ENCODE results near the gene MRPL58. TPM values are rescaled to one million over a fixed set of nuclear protein-coding genes. Genes with fewer than 3 reads are reported as not detected.
A peak's percentile ranks its signal among the peaks of the same experiment; 100 is the strongest.

MRPL58 gene
- total RNA-seq, 1 experiment from 2014 or later = 41.0 TPM

- no peak overlapping the region for H2BK15ac ChIP-seq (ENCODE audit: low read depth, low read length)
- peaks cover 10% of the 10 kb centered on the region for H3K23me2 ChIP-seq (ENCODE audit: insufficient read length, low read depth, low read length, poor library complexity, severe bottlenecking)
- H4K91ac ChIP-seq (ENCODE audit: insufficient read length, low read depth, low read length) = no peak overlapping the region
- Mint-ChIP-seq H3K9me3 (no peaks in the 10 kb centered on the region), H3K36me3 (ENCODE audit: insufficient read depth in 1 of 3, low read depth in 3 of 3) (peaks cover 6 to 20% (median 13%) of the 10 kb centered on the region in 3 experiments; a peak in 4 of 7 replicates), H3K27ac (peak overlapping the region; percentile 46 to 91 (median 81); a peak in 5 of 7 replicates), H3K4me1 (peaks cover 23 to 25% of the 10 kb centered on the region in 2 experiments), H3K4me3 (peak overlapping the region; percentile 87), H3K27me3 (ENCODE audit: low read depth) (no peaks in the 10 kb centered on the region; the same call in 1 of the 2 replicates)
- no peaks in the 10 kb centered on the region for H3K79me1 ChIP-seq (ENCODE audit: insufficient read depth, low read depth, low read length, poor library complexity, severe bottlenecking)
- no peak overlapping the region for H3K23ac ChIP-seq (ENCODE audit: insufficient read length, low read depth, low read length)
- no peak overlapping the region for H4K5ac ChIP-seq (ENCODE audit: insufficient read length, low read depth, low read length)
- H3K79me2 ChIP-seq (ENCODE audit: insufficient read depth, low read length) = no peaks in the 10 kb centered on the region
- H3K4ac ChIP-seq (ENCODE audit: low read depth, low read length) = no peak overlapping the region
- H2AK5ac ChIP-seq (ENCODE audit: insufficient read length, low read length) = no peak overlapping the region
- H2BK5ac ChIP-seq (ENCODE audit: insufficient read length, low read length) = no peak overlapping the region
- no peak overlapping the region for H4K8ac ChIP-seq (replicated peaks; ENCODE audit: insufficient read length, low read depth, low read length)
- no peak overlapping the region for H2BK20ac ChIP-seq (ENCODE audit: low read depth, low read length, poor library complexity, severe bottlenecking)
- H2AFZ ChIP-seq (ENCODE audit: low read length) = no peak overlapping the region
- H3K9me3 ChIP-seq (ENCODE audit: control insufficient read depth, low read depth, low read length) = no peaks in the 10 kb centered on the region
- H3K4me2 ChIP-seq (ENCODE audit: insufficient read depth, insufficient read length, low read length) = peak overlapping the region; percentile 97
- TF ChIP-seq, protein P1, sequence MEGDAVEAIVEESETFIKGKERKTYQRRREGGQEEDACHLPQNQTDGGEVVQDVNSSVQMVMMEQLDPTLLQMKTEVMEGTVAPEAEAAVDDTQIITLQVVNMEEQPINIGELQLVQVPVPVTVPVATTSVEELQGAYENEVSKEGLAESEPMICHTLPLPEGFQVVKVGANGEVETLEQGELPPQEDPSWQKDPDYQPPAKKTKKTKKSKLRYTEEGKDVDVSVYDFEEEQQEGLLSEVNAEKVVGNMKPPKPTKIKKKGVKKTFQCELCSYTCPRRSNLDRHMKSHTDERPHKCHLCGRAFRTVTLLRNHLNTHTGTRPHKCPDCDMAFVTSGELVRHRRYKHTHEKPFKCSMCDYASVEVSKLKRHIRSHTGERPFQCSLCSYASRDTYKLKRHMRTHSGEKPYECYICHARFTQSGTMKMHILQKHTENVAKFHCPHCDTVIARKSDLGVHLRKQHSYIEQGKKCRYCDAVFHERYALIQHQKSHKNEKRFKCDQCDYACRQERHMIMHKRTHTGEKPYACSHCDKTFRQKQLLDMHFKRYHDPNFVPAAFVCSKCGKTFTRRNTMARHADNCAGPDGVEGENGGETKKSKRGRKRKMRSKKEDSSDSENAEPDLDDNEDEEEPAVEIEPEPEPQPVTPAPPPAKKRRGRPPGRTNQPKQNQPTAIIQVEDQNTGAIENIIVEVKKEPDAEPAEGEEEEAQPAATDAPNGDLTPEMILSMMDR (conservative IDR thresholded peaks at IDR 0.05) = no peak
- DNase-seq = no peak
- no peak overlapping the region for H3K56ac ChIP-seq (ENCODE audit: insufficient read length, low read depth, low read length)
- H3K4me1 ChIP-seq (ENCODE audit: insufficient read depth, low read length) = no peaks in the 10 kb centered on the region; the same call in 1 of the 2 replicates
- H3K14ac ChIP-seq (ENCODE audit: insufficient read depth, low read length) = peak overlapping the region; percentile 99
- peak overlapping the region; percentile 95 for H3K9ac ChIP-seq (ENCODE audit: extremely low read depth, insufficient read length, low read length)
- H2BK12ac ChIP-seq (ENCODE audit: insufficient read length, low read depth, low read length) = peak overlapping the region; percentile 3
- no peaks in the 10 kb centered on the region for H4K20me1 ChIP-seq (ENCODE audit: control insufficient read depth, insufficient read depth, insufficient read length)
- no peaks in the 10 kb centered on the region for H3K27me3 ChIP-seq (ENCODE audit: insufficient read depth, low read length)
- H3K27ac ChIP-seq (ENCODE audit: insufficient read length, low read depth, low read length) = peak overlapping the region; percentile 63
- H3T11ph ChIP-seq (ENCODE audit: low read length) = no peak overlapping the region
- no CpG with 5 or more reads among the region's 10 CpGs for WGBS (ENCODE audit: extremely low coverage, insufficient read length, low lambda C conversion rate)
- no peak overlapping the region for H2BK120ac ChIP-seq (ENCODE audit: low read depth, low read length, poor library complexity, severe bottlenecking)
- H3K18ac ChIP-seq (ENCODE audit: insufficient read length, low read depth, low read length) = peak overlapping the region; percentile 8
These were observed 656 bp downstream of the MRPL58 start for GRCh38 chr17:75013092-75013559.
